DND-41 (cell line): ENCODE measurements around the gene GSDMA.

Source experiments
- CTCF ChIP-seq: IDR thresholded peaks from 2 replicates; pipeline ENCODE4 v1.5.1; 2012; ENCODE audit warnings: borderline replicate concordance, low read length, moderate library complexity, mild to moderate bottlenecking; ENCODE audit not compliant: poor library complexity, severe bottlenecking; ENCODE audit errors: extremely low read depth
- EZH2 ChIP-seq: IDR thresholded peaks from 3 replicates; pipeline ENCODE4 v1.6.1; 2012; ENCODE audit warnings: borderline replicate concordance, low read depth, mild to moderate bottlenecking, moderate library complexity, low read length, inconsistent platforms; ENCODE audit not compliant: severe bottlenecking

- no peak for TF ChIP-seq CTCF
- TF ChIP-seq EZH2, result no peak
Measured at GRCh38 chr17:40024901-40025300, 62.1 kb downstream of the GSDMA start.
